Stimulated activated CD8-positive, alpha-beta memory T cell treated with anti-CD3 and anti-CD28 coated beads, Interleukin-4, amount 100 ng/mL, for 4 hours (primary cell): ENCODE results near the gene EPM2AIP1.
"Not testable (repeated sequence)": the region's sequence is repeated elsewhere in the genome, so short reads cannot be mapped to it uniquely, and the experiment has no call there.

ENCODE experiments used
- DNase-seq, 2 donors: peaks; one replicate each; pipeline ENCODE4 v3.0.0-alpha.2; 2020; ENCODE audit warnings: low read depth in 2 of 2, low spot score in 1 of 2

The EPM2AIP1 gene

DNA sequence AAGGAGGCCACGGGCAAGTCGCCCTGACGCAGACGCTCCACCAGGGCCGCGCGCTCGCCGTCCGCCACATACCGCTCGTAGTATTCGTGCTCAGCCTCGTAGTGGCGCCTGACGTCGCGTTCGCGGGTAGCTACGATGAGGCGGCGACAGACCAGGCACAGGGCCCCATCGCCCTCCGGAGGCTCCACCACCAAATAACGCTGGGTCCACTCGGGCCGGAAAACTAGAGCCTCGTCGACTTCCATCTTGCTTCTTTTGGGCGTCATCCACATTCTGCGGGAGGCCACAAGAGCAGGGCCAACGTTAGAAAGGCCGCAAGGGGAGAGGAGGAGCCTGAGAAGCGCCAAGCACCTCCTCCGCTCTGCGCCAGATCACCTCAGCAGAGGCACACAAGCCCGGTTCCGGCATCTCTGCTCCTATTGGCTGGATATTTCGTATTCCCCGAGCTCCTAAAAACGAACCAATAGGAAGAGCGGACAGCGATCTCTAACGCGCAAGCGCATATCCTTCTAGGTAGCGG, at the start of gene EPM2AIP1:
Gene EPM2AIP1 (minus strand): TSS at position 326 of the 520 bp plus-strand sequence. CDS start 54 bp downstream, at position 272.
- peak in 1 of 2 donors; percentile 98 for DNase-seq

GRCh38 chr3:37042712-37043111, 49.8 kb upstream of the EPM2AIP1 start:
- not testable (repeated sequence) for DNase-seq

GRCh38 chr3:37041546-37042195, 48.7 kb upstream of the EPM2AIP1 start:
- DNase-seq = no peak

- DNase-seq = no peak
Measured at GRCh38 chr3:37040231-37040630, 47.3 kb upstream of the EPM2AIP1 start.

- DNase-seq = no peak
Measured at GRCh38 chr3:37039161-37039846, 46.4 kb upstream of the EPM2AIP1 start.

- DNase-seq = no peak
Measured at GRCh38 chr3:37037352-37037751, 44.4 kb upstream of the EPM2AIP1 start.

DNA sequence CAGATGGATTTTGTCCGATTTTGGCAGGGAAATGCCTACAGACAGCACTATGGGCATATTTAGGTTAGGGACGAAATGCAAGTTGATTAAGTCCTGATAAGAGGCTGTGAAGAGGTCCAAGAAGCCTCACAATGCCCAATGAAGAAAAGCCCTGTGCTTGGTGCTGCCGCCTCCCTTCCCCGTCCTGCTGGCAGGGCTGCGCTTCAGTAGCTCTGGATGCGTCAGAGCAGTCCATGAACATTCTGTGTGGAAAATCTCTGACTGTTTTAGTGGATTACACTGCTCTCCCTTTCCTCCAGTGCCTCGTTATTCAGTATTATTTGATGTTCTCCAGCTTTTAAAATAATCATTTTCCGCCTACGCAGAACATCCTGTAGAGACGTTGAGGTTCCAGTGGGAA, 40.0 kb upstream of the EPM2AIP1 start:
- DNase-seq = no peak

DNA sequence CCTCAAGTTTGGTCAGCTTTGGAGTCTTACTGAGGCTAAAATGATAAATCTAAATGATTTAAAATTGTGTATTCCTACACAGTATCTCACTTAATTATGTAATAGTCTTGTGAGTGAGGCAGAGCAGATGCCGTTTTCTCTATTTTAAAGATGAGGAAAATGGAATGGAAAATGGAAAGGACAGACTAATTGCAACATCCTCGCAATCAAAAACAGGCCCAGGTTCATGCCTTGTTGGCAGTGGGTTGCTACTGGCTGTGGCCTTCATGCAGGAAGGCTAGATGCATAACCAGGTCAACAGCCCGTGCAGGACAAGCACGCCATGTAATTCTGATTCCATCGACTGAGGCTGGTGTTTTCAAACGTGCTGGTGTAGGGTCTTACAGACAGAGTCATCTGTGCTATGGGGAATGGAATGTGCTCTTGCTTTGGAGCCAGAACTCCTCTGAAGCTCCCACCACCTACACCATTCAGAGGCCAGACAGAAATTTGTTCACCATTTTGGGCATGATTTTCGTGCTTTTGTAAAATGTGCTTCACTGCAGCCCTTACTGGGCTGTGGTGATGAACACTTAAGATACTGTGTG, 38.3 kb upstream of the EPM2AIP1 start:
- DNase-seq = no peak

- no peak for DNase-seq
Measured at GRCh38 chr3:37030588-37030987, 37.7 kb upstream of the EPM2AIP1 start.

- no peak for DNase-seq
Measured at GRCh38 chr3:37029516-37030163, 36.7 kb upstream of the EPM2AIP1 start.

DNA sequence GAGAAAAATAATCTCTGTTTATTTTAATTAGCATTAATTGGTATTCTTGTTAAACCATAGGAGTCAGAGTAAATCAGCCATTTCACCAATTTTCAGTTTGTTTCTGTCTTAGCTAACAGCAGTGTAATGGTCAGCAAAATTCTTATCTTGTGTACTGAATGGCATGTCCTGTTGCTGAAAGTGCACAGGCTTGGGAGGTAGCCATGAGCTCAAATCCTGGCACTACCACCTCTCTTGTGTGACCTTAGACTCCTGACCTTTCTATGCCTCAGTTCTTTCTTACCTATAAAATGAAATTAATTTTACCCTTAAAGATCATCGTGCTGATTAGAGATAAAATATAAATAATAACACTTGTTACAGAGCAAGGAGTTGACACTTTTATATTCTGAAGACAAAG, 36.2 kb upstream of the EPM2AIP1 start:
- no peak for DNase-seq

GRCh38 chr3:37028329-37028728, 35.4 kb upstream of the EPM2AIP1 start:
- no peak for DNase-seq

DNA sequence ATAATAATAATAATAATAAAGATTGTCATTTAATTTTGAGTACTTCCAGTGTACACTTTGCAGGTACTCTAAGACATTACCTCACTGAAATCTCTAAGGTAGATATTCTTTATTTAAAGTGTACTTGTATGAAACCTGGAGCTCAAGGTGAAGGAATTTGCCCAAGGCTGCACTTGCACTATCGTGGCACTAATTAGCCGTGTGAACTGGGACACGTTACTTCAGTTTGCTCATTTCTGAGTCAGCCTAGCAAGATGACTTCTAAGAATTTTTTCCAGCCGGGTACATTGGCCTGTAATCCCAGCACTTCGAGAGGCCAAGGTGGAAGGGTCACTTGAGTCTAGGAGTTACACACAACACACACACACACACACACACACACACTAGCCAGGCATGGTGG, 33.9 kb upstream of the EPM2AIP1 start:
- DNase-seq = no peak

GRCh38 chr3:37025561-37026335, 32.8 kb upstream of the EPM2AIP1 start:
- DNase-seq = no peak

DNA sequence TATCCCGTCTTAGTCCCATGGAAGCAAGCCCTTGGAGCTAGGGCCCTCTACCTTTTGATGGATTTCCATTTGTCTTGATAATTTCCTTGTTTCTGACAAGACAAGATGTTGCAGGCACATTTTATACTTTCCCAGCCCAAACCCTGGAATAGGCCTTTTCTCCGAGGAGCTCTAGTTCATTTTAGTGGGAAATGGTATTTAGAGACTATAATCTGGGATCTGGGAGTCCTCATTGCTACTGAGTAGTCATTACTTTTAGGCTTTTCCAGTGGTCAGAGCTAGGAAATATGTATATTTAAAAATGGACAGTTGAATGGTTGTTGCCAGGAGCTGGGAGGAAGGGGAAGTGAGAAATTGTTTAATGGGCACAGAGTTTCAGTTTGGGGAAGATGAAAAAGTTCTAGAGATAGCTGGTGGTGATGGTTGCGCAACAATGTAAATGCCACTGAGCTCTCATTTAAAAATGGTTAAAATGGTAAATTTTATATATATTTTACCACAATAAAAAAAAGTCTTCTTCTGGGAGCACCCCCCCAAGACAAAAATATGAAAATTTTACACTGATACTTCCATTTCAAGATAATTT, 32.0 kb upstream of the EPM2AIP1 start:
- DNase-seq = no peak

DNA sequence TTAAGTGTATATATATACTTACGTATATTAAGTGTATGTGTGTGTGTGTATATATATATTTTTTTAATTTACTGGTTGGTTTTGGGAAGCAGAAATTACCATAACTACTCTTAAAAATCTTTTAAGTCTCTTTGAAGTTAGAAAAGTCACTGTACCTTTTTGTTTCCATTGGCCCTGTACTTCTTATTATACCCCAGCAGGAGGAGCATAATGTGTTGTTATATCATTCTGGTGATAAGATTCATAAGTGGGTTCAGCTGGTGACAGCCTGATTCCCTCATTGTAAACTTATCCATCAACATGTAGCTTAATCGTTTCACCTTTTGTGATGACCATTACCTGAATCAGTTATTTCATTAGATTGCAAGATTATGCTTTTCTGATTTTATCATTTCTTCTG, 31.2 kb upstream of the EPM2AIP1 start:
- DNase-seq = no peak

DNA sequence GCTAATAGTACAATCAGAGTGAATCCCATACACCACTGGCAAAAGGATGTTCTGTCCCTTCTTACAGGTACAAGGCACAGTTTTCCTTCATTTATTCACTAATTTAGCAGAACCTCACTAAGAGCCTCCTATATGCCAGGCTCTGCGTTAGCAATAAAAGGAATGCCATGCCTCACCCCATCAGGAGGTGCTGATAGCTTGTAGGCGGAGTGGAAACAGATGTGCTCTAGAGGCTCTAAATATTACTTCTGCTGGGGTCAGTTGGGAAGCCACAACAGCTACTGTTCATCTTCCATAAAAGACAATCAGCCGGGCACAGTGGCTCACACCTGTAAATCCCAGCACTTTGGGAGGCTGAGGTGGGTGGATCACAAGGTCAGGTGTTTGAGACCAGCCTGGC, 24.8 kb upstream of the EPM2AIP1 start:
- no peak for DNase-seq

DNA sequence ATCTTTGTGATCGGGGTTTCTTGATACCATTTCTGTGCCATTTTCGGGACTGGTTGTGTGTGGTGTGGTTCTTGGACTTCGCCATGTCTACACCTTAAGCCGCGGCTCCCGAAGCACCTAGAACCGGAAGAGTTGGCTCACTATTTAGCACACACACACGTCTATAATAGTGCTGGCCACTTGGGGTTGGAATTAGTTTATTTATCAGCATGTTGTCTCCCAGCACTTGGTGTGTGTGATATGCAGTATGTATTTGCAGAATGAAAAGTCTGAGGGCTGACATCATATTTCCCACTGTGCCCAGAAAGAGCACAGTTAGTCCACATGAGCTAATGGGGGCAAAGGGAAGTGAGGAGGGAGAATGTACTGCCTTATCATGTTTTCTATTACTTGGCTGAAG, 24.0 kb upstream of the EPM2AIP1 start:
- DNase-seq = no peak

DNA sequence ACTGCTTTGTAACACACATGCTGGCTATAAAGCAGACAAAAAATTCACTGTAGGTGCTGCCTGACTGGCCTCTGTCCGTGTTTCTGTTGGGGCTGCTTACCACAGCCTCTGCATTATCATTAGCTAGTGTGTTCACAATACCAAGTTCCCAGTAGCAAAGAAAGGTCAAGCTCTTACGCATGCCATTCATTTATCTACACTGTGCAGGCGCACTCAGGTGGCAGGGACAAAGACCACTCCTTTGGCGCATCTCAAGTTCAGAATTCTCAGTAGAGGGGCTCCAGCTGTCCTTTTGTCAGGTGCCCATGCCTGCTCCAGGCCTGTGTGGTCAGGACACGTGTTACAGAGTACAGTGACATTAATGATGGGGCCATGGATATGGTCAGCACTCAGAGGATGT, 22.7 kb upstream of the EPM2AIP1 start:
- no peak for DNase-seq

GRCh38 chr3:37014620-37015019, 21.7 kb upstream of the EPM2AIP1 start:
- no peak for DNase-seq
